ENCODE data around the gene IKZF1.

IKZF1 gene

GRCh38 chr7:50382455-50382854 lies 77.9 kb downstream of the IKZF1 start:
- no peak for DNase-seq

GRCh38 chr7:50387351-50387750 lies 82.8 kb downstream of the IKZF1 start:
- no peak for DNase-seq

DNA sequence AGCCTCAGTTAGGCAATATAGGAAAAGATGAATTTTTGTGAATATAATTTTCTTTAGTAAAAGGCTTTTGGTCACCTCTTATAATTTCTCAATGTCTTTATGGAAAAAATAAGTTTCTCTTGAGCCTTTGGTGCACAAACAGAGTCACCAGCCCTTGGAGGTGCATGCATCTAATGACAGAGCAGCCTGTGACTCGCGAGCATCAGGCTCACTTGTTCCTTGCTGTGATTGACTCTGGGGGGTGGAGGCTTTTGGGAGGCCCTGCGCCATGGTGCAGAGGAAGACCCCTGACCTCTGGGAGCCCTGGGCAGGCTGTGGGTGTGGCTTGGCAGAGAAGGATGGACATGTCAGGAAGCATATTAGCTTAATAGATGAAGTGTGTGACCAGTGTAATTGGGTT lies 85.4 kb downstream of the IKZF1 start:
- no peak for DNase-seq

GRCh38 chr7:50391386-50391785 lies 86.9 kb downstream of the IKZF1 start:
- DNase-seq, result no peak

- DNase-seq, result no peak
Observed at GRCh38 chr7:50393076-50393475, 88.6 kb downstream of the IKZF1 start.

DNA sequence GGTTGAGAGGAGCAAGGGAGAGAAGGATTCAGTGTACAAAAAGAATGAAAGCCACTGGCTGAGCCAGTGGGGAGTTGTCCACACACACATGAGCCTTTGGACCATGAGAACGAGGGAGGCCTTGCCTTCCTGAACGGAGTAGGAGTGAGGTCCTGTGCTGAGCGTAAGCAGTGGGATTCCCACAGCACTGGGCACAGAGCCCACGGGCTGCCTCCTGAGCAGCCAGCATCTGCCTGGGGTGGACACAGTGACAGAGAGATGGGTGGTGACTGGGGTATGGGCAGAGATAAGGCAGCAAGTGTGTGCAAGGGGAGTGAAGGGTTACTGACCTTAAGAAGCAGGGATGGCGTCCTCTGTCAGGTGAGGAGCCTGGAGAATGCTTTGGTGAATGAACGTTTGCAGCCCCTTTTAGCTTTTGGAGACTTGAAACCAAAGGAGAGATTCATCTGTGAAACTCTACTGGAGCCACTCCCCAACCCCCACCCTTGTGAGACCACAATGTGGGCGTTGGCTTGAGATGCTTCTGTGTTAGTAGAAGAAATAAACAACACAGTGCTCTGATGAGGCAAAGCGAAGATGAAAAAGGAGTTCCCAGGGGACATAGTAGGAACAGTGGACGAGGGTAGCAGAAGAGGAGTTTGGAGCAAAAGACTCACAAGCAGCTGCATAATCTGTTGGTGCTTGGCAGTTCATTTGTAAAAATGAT lies 89.2 kb downstream of the IKZF1 start:
- peak; percentile 59 to 65 for DNase-seq

DNA sequence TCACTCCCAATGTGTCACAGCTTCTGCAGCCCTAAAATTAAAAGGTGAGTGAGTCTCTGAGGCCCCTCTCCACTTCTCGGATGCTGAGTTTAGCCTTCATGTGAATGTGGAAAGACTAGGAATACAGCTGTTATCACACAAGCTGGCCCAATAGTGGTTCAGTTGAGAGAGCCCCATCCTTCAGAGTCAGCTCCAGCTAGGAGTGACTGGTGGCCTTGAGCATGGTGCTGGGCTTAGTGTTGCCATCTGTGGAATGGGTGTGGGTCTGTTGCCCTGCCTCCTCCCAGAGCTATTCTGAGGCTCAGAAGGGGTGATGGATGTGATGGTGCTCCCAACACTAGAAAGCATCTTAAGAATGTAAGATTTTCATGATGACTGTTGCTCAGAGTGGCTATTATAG lies 89.8 kb downstream of the IKZF1 start:
- no peak for DNase-seq

- peak in 1 of 2 donors; percentile 23 for DNase-seq
Observed at GRCh38 chr7:50396856-50397255, 92.3 kb downstream of the IKZF1 start.

DNA sequence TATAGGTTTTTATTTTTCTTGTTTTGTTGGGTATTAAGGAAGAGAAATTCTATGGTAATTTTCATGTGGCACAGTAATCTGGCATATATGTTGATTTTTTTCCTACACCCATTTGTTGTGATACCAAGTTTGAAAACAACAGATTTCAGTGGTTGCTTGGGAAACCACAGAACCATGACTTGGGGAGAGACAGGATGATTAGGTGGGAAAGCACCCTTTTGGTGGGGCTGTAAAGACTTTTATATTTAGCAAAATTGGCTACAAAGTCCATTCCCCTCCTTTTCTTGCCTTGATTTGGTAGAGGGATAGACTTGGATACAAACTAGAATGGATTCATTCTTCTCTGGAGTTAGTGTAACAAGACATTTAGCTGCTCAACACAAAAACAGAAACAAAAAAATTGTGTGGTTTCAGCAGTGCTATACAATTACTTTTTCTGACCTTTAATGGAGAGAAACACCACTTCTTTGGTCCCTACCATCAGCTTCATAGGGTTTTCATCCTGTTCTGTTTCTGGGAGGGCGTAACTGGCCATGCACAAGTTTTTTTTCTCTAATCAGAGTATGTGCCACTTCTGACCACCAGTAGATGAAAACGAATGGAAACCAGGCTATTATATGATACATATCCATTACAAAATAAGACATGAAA lies 92.9 kb downstream of the IKZF1 start:
- peak in 1 of 2 donors; percentile 60 for DNase-seq

DNA sequence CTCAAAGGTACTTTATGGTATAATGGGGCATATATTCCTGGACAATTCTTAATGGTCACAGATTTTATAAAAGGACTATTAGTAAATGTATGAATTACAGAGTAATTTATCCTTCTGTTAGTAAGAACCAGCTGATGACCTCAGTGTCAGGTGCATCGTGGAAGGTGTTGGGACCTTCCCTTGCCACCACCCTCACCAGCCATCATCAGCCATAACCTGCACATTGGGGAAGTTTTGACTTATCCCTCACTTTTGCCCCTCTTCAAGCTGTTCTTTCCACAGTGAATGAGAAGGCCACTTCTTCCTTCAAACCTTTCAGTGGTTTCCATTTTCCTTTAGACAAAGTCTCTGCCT lies 93.4 kb downstream of the IKZF1 start:
- DNase-seq, result no peak

GRCh38 chr7:50399206-50399605 lies 94.7 kb downstream of the IKZF1 start:
- no peak for DNase-seq

GRCh38 chr7:50399635-50400034 lies 95.1 kb downstream of the IKZF1 start:
- DNase-seq, result no peak

GRCh38 chr7:50400114-50400513 lies 95.6 kb downstream of the IKZF1 start:
- no peak for DNase-seq

DNA sequence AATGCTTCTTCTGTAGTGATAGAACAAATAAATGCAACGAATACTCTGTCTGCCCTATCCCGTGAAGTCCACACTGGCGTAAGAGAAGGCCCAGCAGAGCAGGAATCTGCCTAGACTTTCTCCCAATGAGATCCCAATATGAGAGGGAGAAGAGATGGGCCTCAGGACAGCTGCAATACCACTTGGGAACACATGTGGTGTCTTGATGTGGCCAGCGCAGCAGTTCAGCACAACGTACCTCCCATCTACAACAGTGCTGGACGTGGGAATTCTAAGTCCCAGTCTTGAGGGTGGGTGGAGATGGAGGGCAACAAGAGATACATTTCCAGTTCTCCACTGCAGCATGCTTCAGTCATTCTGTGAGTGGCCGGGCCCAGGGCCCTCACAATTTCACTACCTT lies 99.9 kb downstream of the IKZF1 start:
- DNase-seq, result no peak

GRCh38 chr7:50405221-50405620 lies 100.7 kb downstream of the IKZF1 start:
- DNase-seq, result no peak

DNA sequence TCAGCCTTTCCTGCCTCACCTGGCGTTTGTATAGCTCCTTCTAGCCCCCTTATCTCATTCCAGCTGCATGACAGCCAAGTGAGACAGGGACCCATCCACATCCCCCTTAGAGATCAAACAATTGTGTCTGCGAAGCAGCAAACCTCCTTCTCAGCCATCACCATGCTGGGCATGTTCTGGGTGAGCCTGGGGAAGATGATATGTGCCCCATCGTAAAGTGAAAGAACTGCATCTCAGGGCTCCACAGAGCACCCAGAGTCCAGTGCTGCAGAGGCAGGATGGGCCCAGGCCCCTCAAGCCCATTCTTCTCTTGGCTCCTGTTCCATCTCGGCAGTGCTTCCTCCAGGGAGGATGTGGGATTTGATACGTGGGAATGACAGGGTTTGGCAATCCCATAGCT lies 102.4 kb downstream of the IKZF1 start:
- DNase-seq, result no peak

- peak in 1 of 2 donors; percentile 50 for DNase-seq
Observed at GRCh38 chr7:50409856-50410745, 105.6 kb downstream of the IKZF1 start.

DNA sequence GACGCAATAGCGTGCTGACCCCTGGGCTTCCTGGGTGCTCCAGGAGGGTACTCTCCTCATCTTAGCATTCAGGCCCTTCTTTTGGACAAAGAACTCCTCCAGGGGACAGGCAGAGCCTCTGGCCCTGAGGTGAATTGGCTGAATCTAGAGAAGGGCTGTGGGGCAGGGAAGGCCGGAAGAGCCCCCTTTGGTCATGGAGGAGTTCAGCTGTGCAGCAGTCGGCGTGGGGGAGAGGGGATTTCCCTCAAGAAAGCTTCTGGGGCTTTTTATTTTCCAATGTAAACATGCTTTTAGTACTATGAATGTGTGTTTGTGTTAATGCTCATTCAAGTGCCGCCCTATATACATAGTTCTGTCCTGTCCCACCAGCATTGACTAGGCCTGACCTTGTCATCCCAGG lies 106.8 kb downstream of the IKZF1 start:
- DNase-seq, result no peak

DNA sequence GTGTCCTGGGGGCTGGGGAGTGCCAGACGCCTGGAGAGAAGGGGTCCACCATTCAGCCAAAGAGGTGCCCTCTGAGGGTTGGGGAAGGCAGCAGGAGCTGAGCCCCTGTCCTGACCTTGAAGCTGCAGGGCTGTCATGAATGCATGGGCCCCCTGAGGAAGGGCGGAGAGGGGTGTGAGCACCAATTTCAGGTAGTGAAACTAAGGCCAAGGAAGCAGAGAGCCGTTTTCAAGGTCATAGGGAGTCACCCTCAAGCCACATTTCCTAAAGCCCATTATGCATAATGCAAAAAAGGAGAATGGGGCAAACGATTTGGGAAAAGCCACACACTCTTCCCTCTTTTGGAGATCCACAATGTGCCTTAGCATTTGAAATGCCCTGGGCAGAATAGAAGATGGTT lies 108.5 kb downstream of the IKZF1 start:
- no peak for DNase-seq

- DNase-seq, result no peak
Observed at GRCh38 chr7:50413561-50413960, 109.0 kb downstream of the IKZF1 start.

DNA sequence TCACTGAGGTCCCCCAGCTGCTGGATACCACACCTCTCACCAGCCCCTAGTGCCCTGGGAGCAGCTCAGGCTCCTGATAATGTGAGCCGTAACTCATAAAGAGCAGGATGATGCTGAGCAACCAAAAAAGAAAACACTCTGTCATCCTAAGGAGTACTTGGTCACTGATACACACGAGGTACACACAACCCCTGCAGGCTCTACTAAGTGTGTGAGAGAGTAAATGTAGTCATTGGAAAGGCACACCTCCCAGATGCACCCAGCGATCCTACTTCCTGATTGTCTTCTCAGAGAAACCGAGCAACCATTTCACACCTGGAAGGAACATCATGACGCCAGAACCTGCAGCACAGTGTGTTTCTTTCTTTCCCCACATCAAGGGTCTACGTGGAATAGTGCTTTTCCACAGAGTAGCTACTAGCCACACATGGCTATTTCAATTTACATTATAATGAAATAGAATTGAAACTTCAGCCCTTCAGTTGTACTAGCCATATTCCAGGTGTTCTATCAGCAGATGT lies 111.4 kb downstream of the IKZF1 start:
- DNase-seq, result no peak

DNA sequence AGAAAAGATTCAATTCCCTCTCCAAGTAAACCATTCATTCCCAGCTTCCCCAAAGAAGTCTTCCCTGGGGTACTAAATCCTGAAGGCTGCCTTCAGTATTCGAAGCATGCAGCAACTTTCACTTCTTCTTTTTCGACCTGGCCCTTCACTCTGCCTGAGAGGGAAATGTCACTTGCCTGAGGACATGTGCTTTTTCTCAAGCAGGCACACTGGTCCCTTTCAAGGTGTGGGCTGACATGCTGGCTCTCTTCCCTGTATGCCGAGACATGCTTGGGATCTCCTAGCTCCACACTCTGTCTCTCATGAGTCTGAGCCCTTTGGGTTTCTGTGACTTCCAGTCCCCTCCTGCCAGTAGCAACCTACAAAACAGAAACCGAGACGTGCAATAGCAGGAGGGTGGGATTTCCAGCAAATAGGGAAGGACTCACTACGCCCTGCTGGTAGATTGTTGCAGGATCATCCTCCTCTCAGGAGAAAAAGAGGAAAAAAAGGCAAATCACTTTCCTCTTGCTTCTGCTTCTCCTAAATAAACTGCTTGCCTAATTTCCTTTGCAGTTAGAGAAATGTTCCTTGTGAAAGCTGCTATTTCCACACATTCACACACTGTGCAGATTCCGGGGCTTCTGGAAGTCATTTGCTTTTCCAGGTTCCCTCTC lies 112.1 kb downstream of the IKZF1 start:
- peak in 1 of 2 donors; percentile 45 for DNase-seq

DNA sequence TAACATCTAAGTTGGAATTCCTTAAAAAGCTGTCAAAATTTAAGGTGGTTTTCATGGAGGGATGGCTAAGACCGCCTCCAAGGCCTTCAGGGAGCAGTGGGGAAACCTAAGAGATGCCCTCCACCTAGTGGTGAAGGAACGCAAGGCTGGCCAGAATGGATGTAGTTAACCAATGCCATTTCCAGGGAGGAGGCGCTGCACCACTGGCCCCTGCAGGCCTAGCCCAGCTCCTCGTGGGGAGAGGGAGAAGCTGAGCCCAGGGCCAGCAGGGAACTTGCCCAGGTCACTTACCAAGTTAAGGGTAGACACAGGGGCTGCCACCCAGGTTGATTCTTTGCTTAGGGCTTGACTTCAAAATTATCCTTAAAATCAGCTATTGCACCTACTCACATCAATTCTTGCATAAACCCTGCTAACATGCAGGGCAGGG lies 113.6 kb downstream of the IKZF1 start:
- DNase-seq, result peak; percentile 76 to 80
